ENCODE results near the gene TSN.
"Not testable (repeated sequence)": the region's sequence is repeated elsewhere in the genome, so short reads cannot be mapped to it uniquely, and the experiment has no call there.

TSN gene

GRCh38 chr2:121755237-121756111 is at the start of gene TSN:
TSS of gene TSN (plus strand) at chr2:121755651. CDS start at chr2:121755780, 129 bp downstream.
- peak; percentile 96 for DNase-seq (ENCODE audit: low read depth)

- no peak for DNase-seq (ENCODE audit: low read depth)
These were observed 49.5 kb upstream of the TSN start for GRCh38 chr2:121705958-121706357.

- no peak for DNase-seq (ENCODE audit: low read depth)
These were observed 48.0 kb upstream of the TSN start for GRCh38 chr2:121707344-121707919.

GRCh38 chr2:121707920-121708361 is 47.5 kb upstream of the TSN start:
- DNase-seq (ENCODE audit: low read depth) = no peak

- no peak for DNase-seq (ENCODE audit: low read depth)
These were observed 45.5 kb upstream of the TSN start for GRCh38 chr2:121709776-121710469.

GRCh38 chr2:121710470-121711170 is 44.8 kb upstream of the TSN start:
- DNase-seq (ENCODE audit: low read depth) = no peak

- not testable (repeated sequence) for DNase-seq (ENCODE audit: low read depth)
These were observed 44.0 kb upstream of the TSN start for GRCh38 chr2:121711481-121711880.

- DNase-seq (ENCODE audit: low read depth) = no peak
These were observed 39.3 kb upstream of the TSN start for GRCh38 chr2:121716126-121716525.

- DNase-seq (ENCODE audit: low read depth) = no peak
These were observed 37.9 kb upstream of the TSN start for GRCh38 chr2:121717529-121717928.

- no peak for DNase-seq (ENCODE audit: low read depth)
These were observed 33.5 kb upstream of the TSN start for GRCh38 chr2:121721926-121722325.

- DNase-seq (ENCODE audit: low read depth) = no peak
These were observed 33.0 kb upstream of the TSN start for GRCh38 chr2:121722479-121722878.

- no peak for DNase-seq (ENCODE audit: low read depth)
These were observed 32.1 kb upstream of the TSN start for GRCh38 chr2:121723316-121723715.

GRCh38 chr2:121727332-121727731 is 28.1 kb upstream of the TSN start:
- no peak for DNase-seq (ENCODE audit: low read depth)

- DNase-seq (ENCODE audit: low read depth) = no peak
These were observed 27.5 kb upstream of the TSN start for GRCh38 chr2:121727950-121728349.

- DNase-seq (ENCODE audit: low read depth) = no peak
These were observed 24.1 kb upstream of the TSN start for GRCh38 chr2:121731366-121731765.

GRCh38 chr2:121734544-121734943 is 20.9 kb upstream of the TSN start:
- not testable (repeated sequence) for DNase-seq (ENCODE audit: low read depth)

GRCh38 chr2:121735518-121736074 is 19.9 kb upstream of the TSN start:
- DNase-seq (ENCODE audit: low read depth) = no peak

GRCh38 chr2:121736140-121736461 is 19.4 kb upstream of the TSN start:
- no peak for DNase-seq (ENCODE audit: low read depth)

- DNase-seq (ENCODE audit: low read depth) = peak; percentile 100
These were observed 18.8 kb upstream of the TSN start, which contains the start of gene NIFK for GRCh38 chr2:121736462-121737336. TSS of gene NIFK (minus strand) at chr2:121736875. CDS start at chr2:121736850, 25 bp downstream.

GRCh38 chr2:121740973-121741372 is 14.5 kb upstream of the TSN start:
- DNase-seq (ENCODE audit: low read depth) = no peak

- no peak for DNase-seq (ENCODE audit: low read depth)
These were observed 14.0 kb upstream of the TSN start for GRCh38 chr2:121741450-121741849.
